Neural progenitor cell (in vitro differentiated cells): Measurements from ENCODE around the gene SPRED3. TPM values are rescaled to one million over a fixed set of nuclear protein-coding genes. Genes with fewer than 3 reads are reported as not detected.

Source experiments
- DNase-seq: peaks from one replicate; pipeline ENCODE4 v3.0.0-alpha.2; 2016; ENCODE audit warnings: low spot score
- H2AFZ ChIP-seq: fragments of 200-600 bp; sonication (generic); replicated peaks from 2 replicates; pipeline ENCODE4 v1.6.1; 2016; ENCODE audit warnings: antibody characterized with exemption
- H3F3A ChIP-seq: fragments of 200-600 bp; sonication (generic); 2 replicates; pipeline ENCODE4 v1.6.1; 2016; ENCODE audit warnings: antibody characterized with exemption, low read depth
- H3K27ac ChIP-seq: fragments of 200-600 bp; sonication (generic); 2 replicates; pipeline ENCODE4 v1.5.1; 2016; ENCODE audit warnings: mild to moderate bottlenecking
- H3K27me3 ChIP-seq: fragments of 200-600 bp; sonication (generic); 2 replicates; pipeline ENCODE4 v1.6.1; 2016; ENCODE audit warnings: mild to moderate bottlenecking, moderate library complexity
- H3K36me3 ChIP-seq: fragments of 200-600 bp; sonication (generic); 2 replicates; pipeline ENCODE4 v1.5.1; 2016
- H3K4me1 ChIP-seq: fragments of 200-600 bp; sonication (generic); 2 replicates; pipeline ENCODE4 v1.6.1; 2016; ENCODE audit warnings: mixed run types
- H3K4me2 ChIP-seq: fragments of 200-600 bp; sonication (generic); 2 replicates; pipeline ENCODE4 v1.6.1; 2016
- H3K4me3 ChIP-seq: fragments of 200-600 bp; sonication (generic); 2 replicates; pipeline ENCODE4 v1.5.1; 2016
- H3K79me2 ChIP-seq: fragments of 200-600 bp; sonication (generic); 2 replicates; pipeline ENCODE4 v1.6.1; 2016; ENCODE audit warnings: low read depth
- H3K9ac ChIP-seq: fragments of 200-600 bp; sonication (generic); 2 replicates; pipeline ENCODE4 v1.6.1; 2016
- H3K9me3 ChIP-seq: fragments of 200-600 bp; sonication (generic); 2 replicates; pipeline ENCODE4 v1.5.1; 2016; ENCODE audit warnings: low read depth
- H4K20me1 ChIP-seq: fragments of 200-600 bp; sonication (generic); 2 replicates; pipeline ENCODE4 v1.6.1; 2016; ENCODE audit warnings: low read depth
- H3K27ac Mint-ChIP-seq: 3 replicates; pipeline ENCODE4 v1.8.0; 2021; ENCODE audit warnings: mixed read lengths
- H3K27me3 Mint-ChIP-seq: 2 replicates; pipeline ENCODE4 v1.8.0; 2022; ENCODE audit warnings: low read depth, mild to moderate bottlenecking, inconsistent platforms, moderate library complexity, mixed read lengths; ENCODE audit not compliant: insufficient read depth
- H3K36me3 Mint-ChIP-seq: 3 replicates; pipeline ENCODE4 v1.8.0; 2021; ENCODE audit warnings: mixed read lengths
- H3K4me1 Mint-ChIP-seq: 3 replicates; pipeline ENCODE4 v1.8.0; 2021; ENCODE audit warnings: mixed read lengths
- H3K4me3 Mint-ChIP-seq: 3 replicates; pipeline ENCODE4 v1.8.0; 2021; ENCODE audit warnings: mild to moderate bottlenecking, moderate library complexity, mixed read lengths
- H3K9me3 Mint-ChIP-seq: 3 replicates; pipeline ENCODE4 v1.8.0; 2020; ENCODE audit warnings: mixed read lengths
- EZH2 ChIP-seq: fragments of 200-600 bp; sonication (generic); IDR thresholded peaks from 2 replicates; pipeline ENCODE4 v1.6.1; 2017; ENCODE audit warnings: antibody characterized with exemption, mild to moderate bottlenecking, moderate library complexity
- EZH2phosphoT487 ChIP-seq: fragments of 200-600 bp; sonication (generic); IDR thresholded peaks from 2 replicates; pipeline ENCODE4 v1.6.1; 2017; ENCODE audit warnings: antibody characterized with exemption
- total RNA-seq: library from RNA; depleted of rRNA; stranded (reverse); fragments of >200 nt; gene quantifications from 2 replicates; pipeline ENCODE4 v1.2.3, GENCODE V29; 2015; ENCODE audit warnings: low replicate concordance
- TF ChIP-seq, protein P1 (sequence below): fragments of 200-600 bp; sonication (generic); IDR thresholded peaks from 2 replicates; pipeline ENCODE4 v1.5.1; 2017; ENCODE audit warnings: antibody characterized with exemption, mild to moderate bottlenecking

SPRED3 gene
- total RNA-seq, 1 donor from 2014 or later, result 0.99 TPM

DNA sequence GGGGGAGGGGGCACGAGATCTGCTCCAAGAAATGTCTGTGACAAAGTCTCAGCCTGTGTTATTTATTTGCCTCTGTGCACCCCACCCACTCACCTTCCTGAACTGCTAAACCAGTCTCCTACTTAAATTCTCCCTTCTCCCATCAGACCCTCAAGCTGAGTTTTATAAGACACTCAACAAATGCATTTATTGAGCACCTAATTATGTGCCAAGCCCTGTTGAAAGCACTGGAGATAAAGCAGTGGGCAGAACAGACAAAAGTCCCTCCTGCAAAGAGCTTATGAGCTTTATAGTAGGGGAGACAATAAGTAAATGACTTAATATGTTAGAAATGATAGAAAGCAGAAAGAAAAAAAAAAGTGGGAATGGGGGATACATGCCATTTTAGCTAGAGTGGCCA, 11.0 kb downstream of the SPRED3 start:
- H4K20me1 ChIP-seq, result no peaks in the 10 kb centered on the region
- H3K79me2 ChIP-seq, result no peaks in the 10 kb centered on the region
- H3K9me3 ChIP-seq, result no peaks in the 10 kb centered on the region
- H3K4me3 ChIP-seq, result no peak overlapping the region
- H3F3A ChIP-seq, result peaks cover 10% of the 10 kb centered on the region
- no peak overlapping the region for H3K9ac ChIP-seq
- no peak overlapping the region for H3K27ac Mint-ChIP-seq
- H3K4me1 Mint-ChIP-seq, result peaks cover 3% of the 10 kb centered on the region
- peaks cover 11% of the 10 kb centered on the region for H3K36me3 Mint-ChIP-seq
- TF ChIP-seq EZH2 (no peak), EZH2phosphoT487 (no peak)
- TF ChIP-seq, protein P1, sequence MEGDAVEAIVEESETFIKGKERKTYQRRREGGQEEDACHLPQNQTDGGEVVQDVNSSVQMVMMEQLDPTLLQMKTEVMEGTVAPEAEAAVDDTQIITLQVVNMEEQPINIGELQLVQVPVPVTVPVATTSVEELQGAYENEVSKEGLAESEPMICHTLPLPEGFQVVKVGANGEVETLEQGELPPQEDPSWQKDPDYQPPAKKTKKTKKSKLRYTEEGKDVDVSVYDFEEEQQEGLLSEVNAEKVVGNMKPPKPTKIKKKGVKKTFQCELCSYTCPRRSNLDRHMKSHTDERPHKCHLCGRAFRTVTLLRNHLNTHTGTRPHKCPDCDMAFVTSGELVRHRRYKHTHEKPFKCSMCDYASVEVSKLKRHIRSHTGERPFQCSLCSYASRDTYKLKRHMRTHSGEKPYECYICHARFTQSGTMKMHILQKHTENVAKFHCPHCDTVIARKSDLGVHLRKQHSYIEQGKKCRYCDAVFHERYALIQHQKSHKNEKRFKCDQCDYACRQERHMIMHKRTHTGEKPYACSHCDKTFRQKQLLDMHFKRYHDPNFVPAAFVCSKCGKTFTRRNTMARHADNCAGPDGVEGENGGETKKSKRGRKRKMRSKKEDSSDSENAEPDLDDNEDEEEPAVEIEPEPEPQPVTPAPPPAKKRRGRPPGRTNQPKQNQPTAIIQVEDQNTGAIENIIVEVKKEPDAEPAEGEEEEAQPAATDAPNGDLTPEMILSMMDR, result no peak
- no peak overlapping the region for H3K4me2 ChIP-seq
- DNase-seq, result no peak
- no peak overlapping the region for H3K4me3 Mint-ChIP-seq
- H3K27ac ChIP-seq, result no peak overlapping the region
- H2AFZ ChIP-seq, result no peak overlapping the region
- H3K36me3 ChIP-seq, result no peaks in the 10 kb centered on the region
- H3K27me3 Mint-ChIP-seq, result peaks cover 13% of the 10 kb centered on the region
- peaks cover 48% of the 10 kb centered on the region for H3K27me3 ChIP-seq
- H3K9me3 Mint-ChIP-seq, result peaks cover 7% of the 10 kb centered on the region
- H3K4me1 ChIP-seq, result no peaks in the 10 kb centered on the region

DNA sequence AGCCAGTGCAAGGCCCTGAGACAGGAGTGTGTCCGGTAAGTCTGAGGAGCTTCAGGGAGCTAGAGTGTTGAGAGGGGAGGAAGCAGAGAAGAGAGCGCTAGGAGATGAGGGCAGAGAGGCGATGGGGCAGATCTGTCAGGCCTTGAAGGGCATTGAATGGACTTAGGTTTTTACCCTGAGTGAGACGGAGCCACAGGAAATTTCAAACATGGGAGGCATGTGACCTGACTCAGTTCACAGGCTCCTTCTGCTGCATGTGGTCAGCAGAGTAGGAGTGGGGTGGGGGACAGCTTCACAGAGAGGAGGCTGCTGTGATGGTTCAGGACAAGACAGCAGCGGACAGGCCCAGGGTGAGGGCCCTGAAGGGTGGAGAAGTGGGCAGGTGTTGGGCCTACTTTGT, 11.9 kb downstream of the SPRED3 start:
- H3K27ac ChIP-seq, result no peak overlapping the region
- peak overlapping the region; percentile 39 for H3K4me3 Mint-ChIP-seq
- H3K27me3 Mint-ChIP-seq, result peaks cover 13% of the 10 kb centered on the region

DNA sequence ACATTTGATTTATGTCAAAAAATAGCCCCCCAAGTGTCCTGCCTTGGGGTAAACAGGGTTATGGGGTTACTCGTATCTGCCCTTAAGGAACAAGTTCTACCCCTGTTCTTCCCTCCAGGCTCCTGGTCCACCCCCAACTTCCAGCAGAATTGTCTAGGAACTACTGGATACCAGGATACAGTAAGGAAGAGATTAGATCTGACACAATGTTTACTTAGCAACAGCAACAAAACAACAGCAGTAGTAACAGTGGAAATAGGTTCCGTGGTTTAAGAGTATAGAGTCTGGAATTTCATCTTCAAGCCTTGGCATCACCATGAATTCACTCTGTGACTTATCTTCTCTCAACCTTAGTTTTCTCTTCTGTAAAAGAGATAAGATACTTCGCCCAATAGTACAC, 12.7 kb downstream of the SPRED3 start:
- no peak for DNase-seq
- TF ChIP-seq EZH2phosphoT487 (no peak), EZH2 (no peak)
- TF ChIP-seq, protein P1, result no peak
- Histone ChIP-seq H3K4me3 (no peak overlapping the region), H3K27ac (no peak overlapping the region), H3F3A (peaks cover 10% of the 10 kb centered on the region), H3K27me3 (peaks cover 44% of the 10 kb centered on the region), H3K79me2 (no peaks in the 10 kb centered on the region), H3K36me3 (no peaks in the 10 kb centered on the region), H3K4me2 (no peak overlapping the region), H3K4me1 (no peaks in the 10 kb centered on the region), H3K9me3 (no peaks in the 10 kb centered on the region), H3K9ac (no peak overlapping the region), H4K20me1 (no peaks in the 10 kb centered on the region), H2AFZ (no peak overlapping the region)
- H3K27me3 Mint-ChIP-seq, result peaks cover 13% of the 10 kb centered on the region
- no peak overlapping the region for H3K4me3 Mint-ChIP-seq
- H3K4me1 Mint-ChIP-seq, result peaks cover 3% of the 10 kb centered on the region
- H3K9me3 Mint-ChIP-seq, result peaks cover 3% of the 10 kb centered on the region
- H3K36me3 Mint-ChIP-seq, result peaks cover 6% of the 10 kb centered on the region
- no peak overlapping the region for H3K27ac Mint-ChIP-seq

More for the DNA sequence above, 11.9 kb downstream of the SPRED3 start:
- H3K9me3 Mint-ChIP-seq, result peaks cover 3% of the 10 kb centered on the region
- no peak overlapping the region for H3K27ac Mint-ChIP-seq
- Histone ChIP-seq H2AFZ (no peak overlapping the region), H3K4me3 (no peak overlapping the region), H3K4me2 (no peak overlapping the region), H3K4me1 (no peaks in the 10 kb centered on the region), H4K20me1 (no peaks in the 10 kb centered on the region), H3K36me3 (no peaks in the 10 kb centered on the region), H3F3A (peaks cover 10% of the 10 kb centered on the region), H3K79me2 (no peaks in the 10 kb centered on the region), H3K9ac (no peak overlapping the region), H3K9me3 (no peaks in the 10 kb centered on the region), H3K27me3 (peaks cover 44% of the 10 kb centered on the region)
- H3K36me3 Mint-ChIP-seq, result peaks cover 6% of the 10 kb centered on the region
- peaks cover 3% of the 10 kb centered on the region for H3K4me1 Mint-ChIP-seq
- no peak for TF ChIP-seq EZH2
- TF ChIP-seq, protein P1, result no peak
- TF ChIP-seq EZH2phosphoT487, result no peak
- no peak for DNase-seq

DNA sequence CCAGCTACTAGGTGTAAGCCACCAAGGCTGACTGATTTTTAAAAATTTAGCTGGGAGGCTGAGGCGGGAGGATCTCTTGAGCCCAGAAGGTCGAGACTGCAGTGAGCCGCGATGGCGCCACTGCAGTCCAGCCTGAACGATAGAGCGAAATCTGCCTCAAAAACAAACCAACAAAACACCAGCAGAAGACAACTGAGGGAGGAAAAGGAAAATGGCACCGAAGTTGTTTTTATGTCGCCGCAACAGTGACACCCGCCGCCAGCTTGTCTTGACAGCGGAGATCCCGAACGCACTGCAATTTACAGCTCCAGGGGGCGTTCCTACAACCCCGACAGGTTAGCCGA, 14.1 kb downstream of the SPRED3 start:
- peak overlapping the region; percentile 34 for H3K4me3 ChIP-seq
- peaks cover 10% of the 10 kb centered on the region for H3F3A ChIP-seq
- H3K4me1 ChIP-seq, result no peaks in the 10 kb centered on the region
- peak overlapping the region; percentile 89 for H3K4me3 Mint-ChIP-seq
- no peaks in the 10 kb centered on the region for H3K36me3 ChIP-seq
- H3K4me1 Mint-ChIP-seq, result peaks cover 3% of the 10 kb centered on the region
- H3K9ac ChIP-seq, result no peak overlapping the region
- TF ChIP-seq EZH2phosphoT487, result no peak
- TF ChIP-seq, protein P1, result no peak
- TF ChIP-seq EZH2, result no peak
- DNase-seq, result no peak
- H3K27ac ChIP-seq, result no peak overlapping the region
- H4K20me1 ChIP-seq, result no peaks in the 10 kb centered on the region
- H3K9me3 Mint-ChIP-seq, result no peaks in the 10 kb centered on the region
- H3K4me2 ChIP-seq, result peak overlapping the region; percentile 63
- peaks cover 3% of the 10 kb centered on the region for H3K36me3 Mint-ChIP-seq
- H3K27me3 Mint-ChIP-seq, result peaks cover 11% of the 10 kb centered on the region
- peak overlapping the region; percentile 52 for H2AFZ ChIP-seq
- no peaks in the 10 kb centered on the region for H3K79me2 ChIP-seq
- H3K27me3 ChIP-seq, result peaks cover 44% of the 10 kb centered on the region
- H3K9me3 ChIP-seq, result no peaks in the 10 kb centered on the region
- no peak overlapping the region for H3K27ac Mint-ChIP-seq
